Spinal cord (tissue), 10 donors: Measurements from ENCODE around the gene NCAPH2. TPM values are rescaled to one million over a fixed set of nuclear protein-coding genes. Genes with fewer than 3 reads are reported as not detected.
"Not testable (repeated sequence)": the region's sequence is repeated elsewhere in the genome, so short reads cannot be mapped to it uniquely, and the experiment has no call there.

ENCODE experiments used
- DNase-seq, 6 donors: peaks; one replicate each; pipeline versions ENCODE4 v3.0.0 to v3.0.0-alpha.2; 2013 to 2015; ENCODE audit warnings: low spot score in 6 of 6, low read depth in 4 of 6
- H3K27ac ChIP-seq: one replicate; pipeline ENCODE4 v1.5.1; 2013; ENCODE audit warnings: low read depth, low read length, control low read depth
- H3K27me3 ChIP-seq: one replicate; pipeline ENCODE4 v1.6.1; 2013; ENCODE audit warnings: low read length; ENCODE audit not compliant: control insufficient read depth, insufficient read depth
- H3K36me3 ChIP-seq: one replicate; pipeline ENCODE4 v1.6.1; 2013; ENCODE audit warnings: low read length; ENCODE audit not compliant: control insufficient read depth, insufficient read depth
- H3K4me1 ChIP-seq: one replicate; pipeline ENCODE4 v1.6.1; 2013; ENCODE audit warnings: low read length; ENCODE audit not compliant: control insufficient read depth, insufficient read depth
- H3K4me3 ChIP-seq: one replicate; pipeline ENCODE4 v1.5.1; 2013; ENCODE audit warnings: low read depth, low read length, control low read depth
- H3K9me3 ChIP-seq: one replicate; pipeline ENCODE4 v1.6.1; 2013; ENCODE audit warnings: low read length; ENCODE audit not compliant: control insufficient read depth, insufficient read depth
- WGBS: methylation state at CpG from one replicate; pipeline ENCODE4 v1.1.5; 2013; ENCODE audit warnings: missing lambda C conversion rate; ENCODE audit not compliant: insufficient coverage; 5-methylcytosine and 5-hydroxymethylcytosine counted together
- polyA plus RNA-seq, 2 donors: library from polyadenylated mRNA; unstranded; fragments of 120-200 nt; gene quantifications; one replicate each; pipeline ENCODE4 v1.2.1, GENCODE V29; 2013; ENCODE audit not compliant: insufficient read length in 2 of 2
- total RNA-seq, 2 donors: library from RNA; depleted of rRNA in 1 of 2; stranded (reverse); fragments of 120-200 nt in 1 of 2; fragments of >200 nt in 1 of 2; gene quantifications; one replicate each; pipeline versions ENCODE4 v1.2.3 to v1.2.4, GENCODE V29; 2013 to 2014
- donor health status: healthy.

Gene NCAPH2
- total and polyA plus RNA-seq, 4 donors, result 32.8 to 86.9 (median 67.9) TPM

- Histone ChIP-seq H3K36me3 (peaks cover 2% of the 10 kb centered on the region), H3K4me1 (peaks cover 34% of the 10 kb centered on the region), H3K27ac (no peak overlapping the region), H3K27me3 (peaks cover 64% of the 10 kb centered on the region), H3K9me3 (no peaks in the 10 kb centered on the region), H3K4me3 (no peak overlapping the region)
- no peak for DNase-seq
- 76% methylated on average over 12 of the region's 19 CpGs for WGBS
Observed at GRCh38 chr22:50532824-50533796, 25.1 kb downstream of the NCAPH2 start.

- H3K27me3 ChIP-seq, result peaks cover 61% of the 10 kb centered on the region
- not testable (repeated sequence) for H3K4me3 ChIP-seq, H3K9me3 ChIP-seq, H3K27ac ChIP-seq, H3K36me3 ChIP-seq, DNase-seq
- H3K4me1 ChIP-seq, result peaks cover 32% of the 10 kb centered on the region
- 57% methylated on average over 8 of the region's 21 CpGs for WGBS
Observed at GRCh38 chr22:50533856-50534711, 26.1 kb downstream of the NCAPH2 start.

GRCh38 chr22:50535113-50535512 is 27.1 kb downstream of the NCAPH2 start:
- Histone ChIP-seq H3K4me1 (peaks cover 25% of the 10 kb centered on the region), H3K36me3 (no peaks in the 10 kb centered on the region), H3K9me3 (no peaks in the 10 kb centered on the region), H3K27ac (no peak overlapping the region), H3K27me3 (peaks cover 53% of the 10 kb centered on the region), H3K4me3 (no peak overlapping the region)
- no peak for DNase-seq
- no CpG with 5 or more reads among the region's 8 CpGs for WGBS

GRCh38 chr22:50536226-50536625 is 28.2 kb downstream of the NCAPH2 start:
- no peak overlapping the region for H3K4me3 ChIP-seq
- H3K4me1 ChIP-seq, result peaks cover 14% of the 10 kb centered on the region
- H3K36me3 ChIP-seq, result no peaks in the 10 kb centered on the region
- no peak overlapping the region for H3K27ac ChIP-seq
- WGBS, result 100% methylated on average over 1 of the region's 3 CpGs
- H3K9me3 ChIP-seq, result no peaks in the 10 kb centered on the region
- H3K27me3 ChIP-seq, result peaks cover 42% of the 10 kb centered on the region
- DNase-seq, result no peak

GRCh38 chr22:50537765-50538164 is 29.7 kb downstream of the NCAPH2 start:
- no peak overlapping the region for H3K4me3 ChIP-seq
- DNase-seq, result no peak
- H3K9me3 ChIP-seq, result no peaks in the 10 kb centered on the region
- WGBS, result 80% methylated on average over 13 of the region's 13 CpGs
- peaks cover 32% of the 10 kb centered on the region for H3K27me3 ChIP-seq
- H3K4me1 ChIP-seq, result no peaks in the 10 kb centered on the region
- no peaks in the 10 kb centered on the region for H3K36me3 ChIP-seq
- H3K27ac ChIP-seq, result no peak overlapping the region

- 92% methylated on average over 9 of the region's 10 CpGs for WGBS
- peaks cover 11% of the 10 kb centered on the region for H3K4me1 ChIP-seq
- no peaks in the 10 kb centered on the region for H3K9me3 ChIP-seq
- H3K4me3 ChIP-seq, result no peak overlapping the region
- peaks cover 32% of the 10 kb centered on the region for H3K27me3 ChIP-seq
- no peaks in the 10 kb centered on the region for H3K36me3 ChIP-seq
- DNase-seq, result no peak
- H3K27ac ChIP-seq, result no peak overlapping the region
Observed at GRCh38 chr22:50540381-50540780, 32.4 kb downstream of the NCAPH2 start.

DNA sequence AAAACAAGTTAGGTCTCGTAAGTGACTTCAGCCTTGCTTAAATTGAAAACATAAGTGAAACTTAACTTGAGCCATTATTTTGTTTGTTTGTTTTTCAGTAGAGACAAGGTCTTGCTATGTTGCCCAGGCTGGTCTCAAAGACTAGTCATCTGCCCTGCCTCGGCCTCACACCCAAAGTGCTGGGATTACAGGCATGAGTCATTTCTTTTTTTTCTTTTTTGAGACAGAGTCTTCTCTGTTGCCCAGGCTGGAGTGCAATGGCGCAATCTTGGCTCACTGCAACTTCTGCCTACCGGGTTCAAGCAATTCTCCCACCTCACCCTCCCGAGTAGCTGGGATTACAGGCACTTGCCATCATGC is 33.6 kb downstream of the NCAPH2 start:
- H3K9me3 ChIP-seq, H3K27ac ChIP-seq, DNase-seq, H3K4me3 ChIP-seq, H3K36me3 ChIP-seq: not testable (repeated sequence)
- WGBS, result 67% methylated on average over 2 of the region's 5 CpGs
- peaks cover 42% of the 10 kb centered on the region for H3K27me3 ChIP-seq
- peaks cover 11% of the 10 kb centered on the region for H3K4me1 ChIP-seq

DNA sequence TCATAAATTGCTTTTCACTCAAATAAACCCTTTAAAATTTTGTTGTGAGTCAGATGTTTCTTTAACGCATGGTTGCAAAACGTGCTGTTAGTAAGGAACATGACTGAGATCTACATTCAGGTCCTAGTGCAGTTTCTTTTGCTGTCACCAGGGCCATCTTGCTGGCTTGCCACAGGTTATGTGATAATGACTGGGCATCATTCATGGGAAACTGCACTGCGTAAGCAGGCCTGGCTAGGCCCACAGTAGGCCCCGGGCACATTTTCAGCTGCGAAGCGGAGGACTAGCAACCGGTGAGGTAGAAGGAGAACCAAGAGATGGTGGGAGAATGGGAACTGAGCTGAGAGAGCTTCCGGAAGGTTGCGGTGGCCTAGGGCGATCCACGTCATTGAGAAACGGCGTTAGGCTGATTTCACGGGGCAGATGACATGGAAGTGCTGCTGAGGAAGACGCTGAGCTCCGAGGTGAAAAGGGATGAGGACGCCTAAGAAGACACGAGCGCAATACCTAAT is 34.4 kb downstream of the NCAPH2 start:
- no peaks in the 10 kb centered on the region for H3K9me3 ChIP-seq
- WGBS, result 92% methylated on average over 15 of the region's 19 CpGs
- H3K4me3 ChIP-seq, result no peak overlapping the region
- DNase-seq, result no peak
- H3K27me3 ChIP-seq, result peaks cover 45% of the 10 kb centered on the region
- no peak overlapping the region for H3K27ac ChIP-seq
- peaks cover 11% of the 10 kb centered on the region for H3K4me1 ChIP-seq
- H3K36me3 ChIP-seq, result no peaks in the 10 kb centered on the region

DNA sequence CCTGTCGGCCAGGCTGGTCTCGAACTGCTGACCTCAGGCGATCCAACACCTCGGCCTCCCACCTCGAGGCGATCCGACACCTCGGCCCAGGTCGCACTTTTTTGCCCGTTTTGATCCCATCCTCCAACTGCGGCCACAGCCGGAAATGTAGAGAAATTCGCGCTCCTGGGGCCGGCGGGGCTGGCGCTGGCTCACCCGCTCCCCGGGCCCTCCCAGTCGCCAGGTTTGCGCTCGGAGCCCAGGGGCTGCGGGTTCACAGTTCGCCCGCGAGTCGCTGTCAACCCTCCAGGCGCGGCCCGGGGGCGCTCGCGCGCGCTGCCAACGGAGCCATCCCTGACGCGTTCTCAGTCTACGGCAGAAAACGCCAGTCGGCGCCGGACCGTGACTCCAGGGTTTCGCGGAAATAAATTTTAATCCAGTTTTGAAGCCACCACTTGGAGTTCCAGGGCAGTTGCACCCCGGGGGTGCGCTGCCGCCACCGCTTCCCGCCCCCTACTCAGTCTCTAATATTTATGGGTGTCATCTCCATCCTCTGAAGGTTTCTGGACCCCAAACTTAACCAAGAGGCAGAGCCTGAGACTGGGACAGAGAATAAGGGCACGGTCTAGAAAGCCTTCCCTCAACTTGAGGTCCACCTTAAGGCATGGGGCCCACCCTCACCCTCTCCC is 36.2 kb downstream of the NCAPH2 start:
- Histone ChIP-seq H3K27me3 (peaks cover 57% of the 10 kb centered on the region), H3K4me3 (no peak overlapping the region), H3K36me3 (no peaks in the 10 kb centered on the region), H3K27ac (no peak overlapping the region), H3K9me3 (no peaks in the 10 kb centered on the region), H3K4me1 (peaks cover 11% of the 10 kb centered on the region)
- DNase-seq, result peak in 2 of 6 donors; percentile 71 to 77
- 4% methylated on average over 51 of the region's 52 CpGs for WGBS
